Activated CD4-positive, alpha-beta memory T cell treated with anti-CD3 and anti-CD28 coated beads, Interleukin-2, amount 10 ng/mL, durations not matched to agents 7 days and 5 days (primary cell): ENCODE measurements around the gene DDIAS. TPM values are rescaled to one million over a fixed set of nuclear protein-coding genes. Genes with fewer than 3 reads are reported as not detected.

Experiments used
- CTCF ChIA-PET: fragments of 350-600 bp; sonication (Branson Sonifier 250); formaldehyde crosslinking; loops from one replicate; lab custom pipeline; 2021; ENCODE audit warnings: antibody characterized with exemption, inconsistent platforms; lab: Charles Lee
- POLR2A ChIA-PET: fragments of 350-600 bp; sonication (Branson Sonifier 250); formaldehyde crosslinking; loops from one replicate; lab custom pipeline; 2021; ENCODE audit warnings: antibody characterized with exemption; lab: Charles Lee
- DNase-seq: peaks from one replicate; pipeline ENCODE4 v3.0.0-alpha.2; 2020
- H3K27ac Mint-ChIP-seq: one replicate; pipeline ENCODE4 v1.8.0; 2021; ENCODE audit warnings: mild to moderate bottlenecking, mixed read lengths
- H3K27me3 Mint-ChIP-seq: one replicate; pipeline ENCODE4 v1.8.0; 2021; ENCODE audit warnings: mixed read lengths
- H3K36me3 Mint-ChIP-seq: one replicate; pipeline ENCODE4 v1.8.0; 2021; ENCODE audit warnings: low read depth, mixed read lengths
- H3K4me1 Mint-ChIP-seq: one replicate; pipeline ENCODE4 v1.8.0; 2021; ENCODE audit warnings: mixed read lengths
- H3K4me3 Mint-ChIP-seq: one replicate; pipeline ENCODE4 v1.8.0; 2021; ENCODE audit warnings: mild to moderate bottlenecking, mixed read lengths
- H3K9me3 Mint-ChIP-seq: one replicate; pipeline ENCODE4 v1.8.0; 2021; ENCODE audit warnings: mixed read lengths
- total RNA-seq, 2 experiments: library from RNA; stranded (reverse); gene quantifications; one replicate each; pipeline ENCODE4 v1.2.3, GENCODE V29; 2021

DDIAS gene
- total RNA-seq, 2 experiments from 2014 or later: 10.1 to 11.0 TPM

DNA sequence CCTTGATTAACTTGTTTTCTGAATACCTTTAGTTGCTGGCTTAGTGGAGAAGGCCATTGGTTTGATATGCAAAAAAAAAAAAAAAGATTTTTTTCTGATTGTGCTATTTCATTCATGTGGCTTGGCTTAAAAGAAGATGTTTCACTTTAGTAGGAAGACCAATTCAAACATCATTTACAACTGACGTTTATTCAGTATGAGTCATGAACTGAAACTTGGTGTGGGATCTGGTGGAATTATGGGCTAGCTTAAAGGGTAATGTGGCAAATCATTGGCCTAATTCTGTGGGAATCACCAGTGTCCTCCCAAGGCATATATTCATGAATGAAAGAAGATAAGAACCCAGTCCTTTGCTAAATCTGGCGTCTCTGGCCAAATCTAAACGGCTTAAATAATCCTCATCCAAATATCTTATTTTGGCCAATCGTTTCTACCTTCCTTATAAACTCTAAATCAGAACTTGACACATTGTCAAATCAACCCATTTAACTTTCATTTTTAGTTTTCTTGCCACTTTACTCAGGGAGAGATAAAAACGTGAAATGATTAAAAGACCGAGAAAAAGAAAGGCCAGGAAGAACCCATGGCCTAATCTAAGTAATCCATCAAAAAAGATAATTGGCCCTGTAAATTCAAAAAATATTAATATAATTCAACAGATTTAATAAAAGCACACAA, 77.0 kb downstream of the DDIAS start:
- CTCF ChIA-PET: interaction anchor here (0.7 kb wide), 1 partner anchor 13 kb away, joined by 3 read pairs; no protein-coding TSS in a partner anchor
- DNase-seq: no peak
- peaks cover 5% of the 10 kb centered on the region for H3K27me3 Mint-ChIP-seq
- H3K9me3 Mint-ChIP-seq: no peaks in the 10 kb centered on the region
- H3K36me3 Mint-ChIP-seq: peaks cover 19% of the 10 kb centered on the region
- H3K27ac Mint-ChIP-seq: peak overlapping the region; percentile 19
- peaks cover 21% of the 10 kb centered on the region for H3K4me1 Mint-ChIP-seq
- H3K4me3 Mint-ChIP-seq: no peak overlapping the region
- POLR2A ChIA-PET: no interaction called here

GRCh38 chr11:82979824-82980223, 78.3 kb downstream of the DDIAS start:
- Mint-ChIP-seq H3K4me1 (peaks cover 21% of the 10 kb centered on the region), H3K27ac (no peak overlapping the region), H3K4me3 (no peak overlapping the region), H3K9me3 (no peaks in the 10 kb centered on the region), H3K27me3 (peaks cover 2% of the 10 kb centered on the region), H3K36me3 (peaks cover 21% of the 10 kb centered on the region)
- CTCF ChIA-PET: no interaction called here
- DNase-seq: no peak
- POLR2A ChIA-PET: no interaction called here

- H3K36me3 Mint-ChIP-seq: peaks cover 21% of the 10 kb centered on the region
- POLR2A ChIA-PET: no interaction called here
- no peaks in the 10 kb centered on the region for H3K9me3 Mint-ChIP-seq
- peaks cover 21% of the 10 kb centered on the region for H3K4me1 Mint-ChIP-seq
- no peak overlapping the region for H3K4me3 Mint-ChIP-seq
- CTCF ChIA-PET: no interaction called here
- no peak overlapping the region for H3K27ac Mint-ChIP-seq
- DNase-seq: no peak
- peaks cover under 1% of the 10 kb centered on the region for H3K27me3 Mint-ChIP-seq
These were observed 78.8 kb downstream of the DDIAS start for GRCh38 chr11:82980292-82980691.

DNA sequence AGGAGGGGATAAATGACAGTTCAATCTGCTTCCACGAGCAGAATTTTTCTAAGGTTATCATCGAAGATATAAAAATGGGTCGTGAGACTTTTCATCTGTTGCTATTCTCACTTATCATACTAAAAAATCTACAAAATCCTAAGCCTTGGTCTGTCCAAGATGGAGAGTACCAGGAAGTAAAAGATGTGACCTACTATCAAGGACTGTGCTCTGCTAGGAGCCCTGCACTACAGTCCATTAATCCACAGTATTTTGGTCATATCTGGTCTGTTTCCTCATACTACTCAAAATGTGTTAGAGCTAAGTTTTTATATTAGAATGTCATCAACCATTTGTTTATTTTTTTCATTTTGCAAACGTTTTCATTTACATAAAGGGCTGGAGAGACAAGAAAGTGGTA, 79.4 kb downstream of the DDIAS start:
- no peak for DNase-seq
- Mint-ChIP-seq H3K27ac (no peak overlapping the region), H3K36me3 (peaks cover 21% of the 10 kb centered on the region), H3K9me3 (no peaks in the 10 kb centered on the region), H3K4me3 (no peak overlapping the region), H3K4me1 (peaks cover 21% of the 10 kb centered on the region), H3K27me3 (no peaks in the 10 kb centered on the region)
- POLR2A ChIA-PET: no interaction called here
- CTCF ChIA-PET: no interaction called here

DNA sequence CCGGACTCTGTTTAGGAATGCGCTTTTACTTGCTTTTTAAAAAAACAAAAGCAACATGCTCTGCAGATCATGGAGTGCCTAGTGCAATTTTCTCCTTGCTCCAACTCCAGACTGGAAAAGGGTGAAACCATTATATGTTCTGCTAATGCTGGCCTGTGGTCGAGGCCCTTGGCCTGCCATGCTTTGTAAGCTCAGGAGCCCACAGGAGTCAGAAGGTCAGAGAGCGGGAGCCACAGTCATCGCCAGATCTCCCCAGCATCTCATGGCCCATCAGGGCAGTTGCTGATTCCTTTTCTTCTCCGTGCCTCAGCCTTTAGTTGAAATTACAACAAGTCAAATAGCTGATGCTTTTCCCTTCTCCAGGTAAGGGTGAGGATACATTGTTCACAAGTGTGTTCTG, 80.3 kb downstream of the DDIAS start:
- ChIA-PET CTCF (no interaction called here), POLR2A (interaction anchor here (1.7 kb wide), 1 partner anchor 10 kb away, joined by 4 read pairs; no protein-coding TSS in a partner anchor)
- H3K4me3 Mint-ChIP-seq: no peak overlapping the region
- peaks cover 21% of the 10 kb centered on the region for H3K4me1 Mint-ChIP-seq
- H3K9me3 Mint-ChIP-seq: no peaks in the 10 kb centered on the region
- no peak for DNase-seq
- H3K27ac Mint-ChIP-seq: no peak overlapping the region
- no peaks in the 10 kb centered on the region for H3K27me3 Mint-ChIP-seq
- peaks cover 18% of the 10 kb centered on the region for H3K36me3 Mint-ChIP-seq

Other genes starting within 250 kb of the DDIAS start
- gene FAM181B, start 167.9 kb upstream of the DDIAS start, total RNA-seq: not detected
- gene PRCP, start 1.3 kb upstream of the DDIAS start, total RNA-seq: 10 to 100 TPM; 24.5 to 30.1 TPM
- gene RAB30, start 170.2 kb downstream of the DDIAS start, total RNA-seq: 10 to 100 TPM in 1 of 2 experiments, 1 to 10 TPM in 1; 9.9 to 10.2 TPM